EL (cell line): ENCODE data around the gene PLXNB2.
A peak's percentile ranks its signal among the peaks of the same experiment; 100 is the strongest.

ENCODE experiments used
- DNase-seq: peaks from one replicate; pipeline ENCODE4 v3.0.0-alpha.2; 2016

The PLXNB2 gene

DNA sequence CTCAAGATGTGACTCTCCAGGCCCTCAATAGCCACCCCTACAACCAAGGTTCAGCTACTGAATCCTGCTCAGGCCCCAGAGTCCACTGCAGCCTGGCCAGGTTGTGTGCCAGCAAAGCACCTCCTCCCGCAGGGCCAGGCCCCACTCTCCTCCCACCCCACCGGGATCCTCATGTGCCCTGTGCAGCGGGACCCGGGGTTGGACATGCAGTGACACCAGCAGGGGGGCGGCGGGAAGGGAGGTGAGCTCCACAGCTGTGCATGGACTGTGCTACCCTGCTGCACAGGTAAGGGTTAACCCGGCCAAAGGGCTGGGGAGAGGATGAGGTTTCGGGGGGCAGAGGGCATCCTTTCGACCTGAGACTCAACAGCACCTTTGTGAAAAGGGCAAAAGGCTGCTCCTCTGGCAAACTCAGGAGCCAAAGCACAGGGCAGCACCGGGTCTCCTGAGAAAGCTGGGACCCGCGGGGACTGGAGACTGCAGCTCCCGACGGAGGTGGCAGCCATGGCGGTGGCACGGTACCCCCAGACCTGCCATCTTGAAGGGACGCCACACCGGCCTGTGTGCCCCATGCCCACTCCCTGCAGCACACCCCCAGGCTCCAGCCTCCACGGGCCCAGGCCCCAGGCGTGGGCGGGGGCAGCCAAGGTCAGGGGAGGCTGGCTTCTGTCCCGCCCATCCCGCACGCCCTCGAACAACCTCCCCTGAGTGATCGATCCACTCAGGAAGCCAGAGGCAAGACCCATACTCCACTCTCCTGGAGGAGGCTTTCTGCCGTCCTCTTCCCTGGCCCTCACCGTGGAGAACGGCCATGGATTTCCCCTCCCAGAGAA is 10.6 kb downstream of the PLXNB2 start:
- no peak for DNase-seq

DNA sequence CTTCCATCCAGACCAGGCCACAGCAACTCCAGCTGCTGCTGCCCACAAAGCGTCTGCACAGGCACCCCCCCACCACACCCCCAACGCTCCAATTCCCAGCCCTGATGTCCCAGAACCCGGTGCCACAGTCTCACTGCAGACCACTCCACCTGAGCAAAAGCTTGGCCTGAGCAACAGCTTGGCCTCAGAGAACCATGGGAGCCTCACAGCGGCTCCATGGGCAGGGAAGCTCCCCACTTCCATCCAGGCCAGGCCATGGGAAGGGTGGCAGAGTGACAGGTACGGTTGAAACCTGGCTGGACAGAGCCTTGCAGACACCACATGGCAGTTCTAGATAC is 13.2 kb downstream of the PLXNB2 start:
- no peak for DNase-seq

DNA sequence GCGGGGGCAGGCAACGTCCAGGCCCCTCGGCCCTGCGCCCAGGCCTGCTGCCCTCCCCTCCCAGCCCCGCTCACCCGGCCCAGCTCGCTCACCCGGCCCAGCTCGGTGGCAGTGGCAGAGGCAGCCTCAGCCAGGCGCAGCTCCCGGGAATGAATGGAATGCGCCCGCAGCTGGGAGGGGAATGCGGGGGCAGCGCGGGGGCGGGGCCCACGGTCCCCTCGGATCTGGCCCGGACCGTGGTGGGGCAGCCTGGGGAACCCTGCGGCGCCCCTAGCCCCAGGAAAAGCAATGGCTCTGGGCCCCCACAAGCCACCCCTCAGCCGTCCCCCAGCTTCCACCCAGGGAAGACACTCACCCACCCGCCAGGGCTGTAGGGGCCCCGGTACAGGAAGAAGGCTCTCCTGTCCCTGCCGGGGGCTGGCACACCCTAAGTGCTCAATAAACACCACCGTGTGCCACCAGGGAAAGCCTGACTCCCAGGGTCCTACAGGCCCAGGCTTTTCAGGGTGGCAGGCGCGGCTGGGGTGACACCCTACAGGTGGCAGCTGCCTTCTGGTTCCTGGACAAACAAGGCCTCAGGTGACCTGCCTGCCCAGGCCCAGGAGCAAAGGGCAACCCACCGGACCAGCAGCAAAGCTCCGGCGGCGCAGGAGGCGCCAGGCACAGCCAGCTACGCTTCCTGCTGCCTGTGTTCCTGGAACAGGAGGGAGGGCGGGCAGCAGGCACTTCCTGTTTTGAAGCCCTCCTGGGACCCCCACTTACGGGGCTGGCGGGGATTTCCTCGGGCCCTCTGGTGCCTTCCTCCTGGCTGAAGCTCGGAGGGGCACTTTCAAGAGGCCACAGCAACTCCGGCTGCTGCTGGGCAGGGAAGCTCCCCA is 13.8 kb downstream of the PLXNB2 start:
- peak; percentile 94 for DNase-seq

GRCh38 chr22:50292643-50293440 is 14.6 kb downstream of the PLXNB2 start:
- no peak for DNase-seq

- DNase-seq, result no peak
Observed at GRCh38 chr22:50289942-50290630, 17.4 kb downstream of the PLXNB2 start.

DNA sequence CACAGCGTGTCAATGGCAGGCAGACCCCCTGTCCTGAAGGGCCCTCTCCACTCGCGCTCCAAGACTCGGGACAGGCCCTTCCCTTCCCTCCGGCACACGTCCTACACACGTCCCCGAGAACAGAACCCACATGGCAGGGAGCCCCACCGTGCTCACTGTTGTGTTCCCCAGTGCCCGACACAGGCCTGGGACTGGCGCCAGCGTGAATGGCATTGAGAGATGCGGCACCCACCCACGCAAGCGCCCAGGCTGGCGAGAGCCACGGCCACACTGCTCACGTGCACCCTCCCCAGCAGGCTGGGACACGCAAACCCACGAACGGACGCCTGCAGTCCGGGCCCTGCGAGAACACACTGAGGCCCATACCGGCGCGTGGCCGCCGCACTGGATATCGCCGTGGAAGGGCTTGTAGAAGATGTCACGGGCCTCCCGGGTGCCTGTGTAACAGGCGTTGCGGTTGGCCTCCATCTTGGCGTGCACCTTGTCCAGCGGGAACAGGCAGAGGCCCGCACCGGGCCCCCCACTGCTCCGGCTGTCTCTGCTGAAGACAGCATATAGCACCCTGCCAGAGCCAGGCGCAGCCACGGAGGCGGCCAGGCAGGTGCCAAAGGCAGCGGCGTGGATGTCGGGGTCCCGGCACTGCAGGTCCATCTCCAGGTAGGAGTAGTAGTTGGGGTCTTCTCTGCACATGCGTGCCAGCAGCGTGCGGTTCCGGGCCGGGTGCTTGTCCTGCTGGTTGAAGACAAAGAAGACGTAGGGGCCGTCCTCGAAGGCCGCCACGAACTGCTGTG is 18.1 kb downstream of the PLXNB2 start:
- DNase-seq, result no peak

- no peak for DNase-seq
Observed at GRCh38 chr22:50287731-50288130, 19.7 kb downstream of the PLXNB2 start.

- no peak for DNase-seq
Observed at GRCh38 chr22:50286701-50287318, 20.6 kb downstream of the PLXNB2 start.

DNA sequence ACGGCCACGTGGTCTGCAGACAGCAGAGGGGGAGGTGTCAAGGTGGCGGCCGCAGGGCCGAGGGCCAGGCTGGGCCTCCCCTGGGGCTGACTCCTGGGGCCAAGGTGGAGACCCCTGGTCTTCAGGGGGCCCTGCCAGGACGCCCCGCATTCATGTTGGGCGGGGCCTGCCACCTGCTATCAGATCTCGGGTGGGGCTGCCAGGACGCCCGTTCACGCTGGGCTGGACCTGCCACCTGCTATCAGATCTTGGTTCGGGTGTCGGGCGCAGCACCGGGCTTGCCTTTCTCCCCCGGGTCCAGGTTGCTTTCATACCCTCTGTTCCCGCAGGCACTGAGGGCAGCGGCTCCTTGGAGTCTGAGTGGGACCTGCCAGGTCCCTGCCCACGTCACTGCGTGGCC is 21.2 kb downstream of the PLXNB2 start:
- DNase-seq, result no peak

- DNase-seq, result no peak
Observed at GRCh38 chr22:50285568-50286229, 21.7 kb downstream of the PLXNB2 start.

GRCh38 chr22:50284479-50284878 is 23.0 kb downstream of the PLXNB2 start:
- DNase-seq, result no peak

DNA sequence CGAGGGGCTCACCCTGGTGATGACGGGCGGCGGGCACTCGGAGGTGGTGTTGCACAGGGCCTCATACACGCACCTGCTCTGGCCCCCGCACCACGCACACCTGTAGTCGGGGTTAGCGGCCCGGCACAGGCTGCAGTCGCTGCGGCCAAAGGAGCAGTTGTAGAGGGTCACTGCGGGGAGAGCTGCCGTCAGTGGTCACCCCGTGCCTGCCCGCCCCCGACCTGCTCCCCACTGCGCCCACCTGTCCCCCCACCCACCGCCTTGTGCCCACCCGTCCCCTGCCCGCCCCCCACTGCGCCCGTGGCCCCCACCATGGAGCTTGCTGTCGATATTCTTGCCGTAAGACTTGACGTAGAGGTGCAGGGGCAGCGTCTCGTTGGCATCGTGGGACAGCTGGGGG is 23.6 kb downstream of the PLXNB2 start:
- DNase-seq, result no peak

- peak; percentile 87 for DNase-seq
Observed at GRCh38 chr22:50282361-50283155, 24.9 kb downstream of the PLXNB2 start.

- no peak for DNase-seq
Observed at GRCh38 chr22:50281957-50282356, 25.5 kb downstream of the PLXNB2 start.

- DNase-seq, result no peak
Observed at GRCh38 chr22:50281384-50281760, 26.1 kb downstream of the PLXNB2 start.

DNA sequence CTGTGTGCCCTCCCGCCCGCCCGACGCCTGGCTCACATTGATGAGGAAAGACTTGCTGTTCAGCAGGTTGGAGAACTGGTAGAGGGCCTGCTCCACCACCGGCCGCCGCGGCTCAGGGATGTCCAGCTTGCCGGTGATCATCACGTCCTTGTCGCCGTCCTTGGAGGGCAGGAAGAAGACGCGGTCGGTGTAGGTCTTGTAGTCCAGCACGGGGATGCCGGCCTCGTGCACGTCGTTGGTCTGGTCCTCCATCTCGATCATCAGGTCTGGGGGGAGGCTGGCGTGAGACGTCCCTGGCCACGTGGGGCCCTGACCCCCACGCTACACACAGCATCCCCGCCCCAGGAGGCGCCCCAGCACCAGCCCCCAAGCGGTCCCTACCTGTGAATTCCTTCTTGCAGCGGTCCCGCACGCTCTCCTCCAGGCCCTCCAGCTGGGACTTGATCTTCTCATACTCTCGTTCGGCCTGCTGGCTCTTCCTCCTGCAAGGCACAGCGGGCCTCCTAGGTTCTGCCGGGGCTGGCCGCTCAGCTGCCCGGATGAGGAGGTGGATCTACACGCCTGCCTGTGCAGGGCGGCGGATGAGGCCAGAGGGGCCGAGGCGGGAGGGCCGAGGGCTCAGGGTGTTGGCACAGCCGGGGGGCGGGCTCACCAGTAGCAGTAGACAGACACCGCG is 26.6 kb downstream of the PLXNB2 start:
- DNase-seq, result no peak

DNA sequence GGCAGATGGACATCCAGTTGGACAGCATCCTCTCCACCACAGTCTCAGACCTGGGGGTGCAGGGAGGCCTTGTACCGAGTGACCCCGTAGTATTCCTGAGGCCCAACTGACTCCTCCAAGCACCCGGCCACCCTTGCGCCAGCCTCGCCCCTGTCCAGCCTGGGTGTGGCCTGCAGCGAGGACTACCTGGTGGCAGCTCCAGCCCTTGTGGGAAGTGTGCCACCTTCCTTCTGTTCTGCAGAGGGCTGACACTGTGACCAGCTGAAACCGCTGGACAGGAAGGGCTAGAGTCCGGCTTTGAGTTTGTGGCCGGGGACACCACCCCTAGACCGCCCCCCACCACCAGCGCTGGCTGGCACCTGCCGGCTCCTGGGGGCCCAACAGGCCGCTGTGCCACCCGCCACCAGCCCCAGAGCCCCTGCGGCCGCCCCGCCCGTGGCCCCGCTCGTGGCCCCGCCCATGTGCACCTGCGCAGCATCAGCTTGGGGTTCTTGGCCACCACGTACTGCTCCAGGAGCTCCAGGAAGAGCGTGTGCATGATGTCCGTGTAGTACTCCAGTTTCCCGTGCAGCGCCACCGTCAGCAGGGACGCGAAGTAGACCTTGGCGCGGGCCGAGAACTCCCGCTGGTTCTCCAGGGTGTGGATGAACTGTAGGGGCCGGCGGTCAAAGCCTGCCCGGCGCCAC is 27.3 kb downstream of the PLXNB2 start:
- no peak for DNase-seq

DNA sequence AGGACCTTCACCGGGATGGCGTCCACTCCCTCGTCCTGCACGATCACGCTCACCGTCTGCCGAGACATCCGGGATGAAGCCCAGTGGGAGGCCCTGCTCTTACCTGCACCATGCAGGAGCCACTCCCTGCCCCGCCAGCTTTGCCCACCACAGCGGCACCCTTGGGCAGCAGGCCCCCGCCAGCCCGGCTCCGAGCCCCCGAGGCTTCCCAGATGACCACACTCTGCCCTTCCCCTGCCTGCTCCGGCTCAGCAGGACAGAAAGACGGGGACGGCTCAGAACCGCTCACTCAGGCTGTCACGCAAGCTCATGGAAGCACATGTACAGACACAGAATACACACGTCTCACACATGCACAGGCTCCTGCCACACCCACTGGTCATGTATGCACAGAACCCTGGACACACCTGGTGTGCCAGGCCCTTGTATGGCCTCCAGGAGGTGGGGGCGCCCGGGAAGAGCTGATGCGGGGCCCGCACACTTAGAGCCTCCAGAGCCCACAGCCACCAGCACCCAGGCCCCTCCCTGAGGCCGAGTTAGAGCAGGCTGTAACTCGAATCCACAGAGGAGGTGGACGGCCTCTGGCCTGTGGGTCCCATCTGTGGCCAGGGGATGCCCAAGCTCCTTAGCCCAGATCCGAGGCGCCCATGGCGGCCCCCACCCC is 28.4 kb downstream of the PLXNB2 start:
- DNase-seq, result no peak
